Tibial nerve (tissue), 4 donors: ENCODE measurements around the gene GPR35.
"Not testable (repeated sequence)": the region's sequence is repeated elsewhere in the genome, so short reads cannot be mapped to it uniquely, and the experiment has no call there.

Experiments used
- EP300 ChIP-seq, 2 donors: sonication (generic); formaldehyde crosslinking; IDR thresholded peaks; one replicate each; pipeline ENCODE4 v1.6.1; 2017; ENCODE audit warnings: antibody characterized with exemption in 2 of 2, mild to moderate bottlenecking in 1 of 2
- POLR2A ChIP-seq, 2 donors: fragments of 450-650 bp; IDR thresholded peaks; one replicate each; pipeline ENCODE4 v1.6.1; 2017; ENCODE audit warnings: antibody characterized with exemption in 2 of 2, mild to moderate bottlenecking in 2 of 2, moderate library complexity in 2 of 2
- TF ChIP-seq, protein P1 (sequence below), 5 experiments: fragments of 200-600 bp in 3 of 5; fragments of 450-650 bp in 2 of 5; sonication (generic) in 3 of 5; IDR thresholded peaks; one replicate each; pipeline ENCODE4 v1.5.1; 2016 to 2019; ENCODE audit warnings: antibody characterized with exemption in 5 of 5, mild to moderate bottlenecking in 3 of 5, moderate library complexity in 2 of 5

DNA sequence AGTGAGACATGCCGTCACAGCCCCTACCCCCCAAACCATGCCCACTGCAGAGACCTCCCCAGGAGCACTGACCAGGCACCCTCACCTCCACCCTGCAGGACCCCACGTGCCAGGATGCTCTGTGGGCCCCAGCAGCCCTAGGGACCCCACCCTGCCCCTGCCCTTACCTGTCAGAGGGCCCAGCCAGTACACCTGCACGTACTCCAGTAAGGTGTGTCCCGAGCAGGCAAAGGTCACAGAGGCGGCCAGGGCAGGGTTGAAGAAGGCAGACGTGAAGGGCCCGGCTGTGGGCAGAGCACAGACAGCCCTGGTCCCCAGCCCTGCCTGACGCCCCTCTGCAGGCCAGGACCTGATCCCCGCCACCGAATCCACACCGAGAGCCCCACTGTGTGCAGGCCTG lies 54.9 kb downstream of the GPR35 start:
- TF ChIP-seq, protein P1, sequence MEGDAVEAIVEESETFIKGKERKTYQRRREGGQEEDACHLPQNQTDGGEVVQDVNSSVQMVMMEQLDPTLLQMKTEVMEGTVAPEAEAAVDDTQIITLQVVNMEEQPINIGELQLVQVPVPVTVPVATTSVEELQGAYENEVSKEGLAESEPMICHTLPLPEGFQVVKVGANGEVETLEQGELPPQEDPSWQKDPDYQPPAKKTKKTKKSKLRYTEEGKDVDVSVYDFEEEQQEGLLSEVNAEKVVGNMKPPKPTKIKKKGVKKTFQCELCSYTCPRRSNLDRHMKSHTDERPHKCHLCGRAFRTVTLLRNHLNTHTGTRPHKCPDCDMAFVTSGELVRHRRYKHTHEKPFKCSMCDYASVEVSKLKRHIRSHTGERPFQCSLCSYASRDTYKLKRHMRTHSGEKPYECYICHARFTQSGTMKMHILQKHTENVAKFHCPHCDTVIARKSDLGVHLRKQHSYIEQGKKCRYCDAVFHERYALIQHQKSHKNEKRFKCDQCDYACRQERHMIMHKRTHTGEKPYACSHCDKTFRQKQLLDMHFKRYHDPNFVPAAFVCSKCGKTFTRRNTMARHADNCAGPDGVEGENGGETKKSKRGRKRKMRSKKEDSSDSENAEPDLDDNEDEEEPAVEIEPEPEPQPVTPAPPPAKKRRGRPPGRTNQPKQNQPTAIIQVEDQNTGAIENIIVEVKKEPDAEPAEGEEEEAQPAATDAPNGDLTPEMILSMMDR (IDR thresholded peaks at IDR 0.05) = not testable (repeated sequence)
- not testable (repeated sequence) for TF ChIP-seq POLR2A, EP300 (IDR thresholded peaks at IDR 0.05)
